HEK293 (cell line): Measurements from ENCODE around the gene POMT2.

Experiments
- BCL11B ChIP-seq: fragments of 450-650 bp; formaldehyde crosslinking; IDR thresholded peaks from 2 replicates; pipeline ENCODE4 v1.5.1; 2016; ENCODE audit warnings: low read depth, missing biosample characterization, missing genetic modification characterization
- EGR2 ChIP-seq: fragments of 450-650 bp; formaldehyde crosslinking; IDR thresholded peaks from 2 replicates; pipeline ENCODE4 v1.5.1; 2016; ENCODE audit warnings: low read depth, missing biosample characterization, missing genetic modification characterization
- FEZF1 ChIP-seq: fragments of 450-650 bp; formaldehyde crosslinking; IDR thresholded peaks from 2 replicates; pipeline ENCODE4 v1.5.1; 2016; ENCODE audit warnings: missing biosample characterization, missing genetic modification characterization
- KLF1 ChIP-seq: fragments of 450-650 bp; formaldehyde crosslinking; IDR thresholded peaks from 2 replicates; pipeline ENCODE4 v1.5.1; 2016; ENCODE audit warnings: missing biosample characterization, missing genetic modification characterization
- OSR2 ChIP-seq: fragments of 450-650 bp; formaldehyde crosslinking; IDR thresholded peaks from 2 replicates; pipeline ENCODE4 v1.5.1; 2016; ENCODE audit warnings: missing biosample characterization, missing genetic modification characterization
- SCRT2 ChIP-seq: fragments of 450-650 bp; formaldehyde crosslinking; IDR thresholded peaks from 2 replicates; pipeline ENCODE4 v1.5.1; 2016; ENCODE audit warnings: missing biosample characterization, missing genetic modification characterization
- SETDB1 ChIP-seq: IDR thresholded peaks from one replicate; pipeline ENCODE4 v1.6.1; 2017; ENCODE audit warnings: mild to moderate bottlenecking, low read length, moderate library complexity, mixed read lengths; ENCODE audit not compliant: insufficient read length
- WT1 ChIP-seq: fragments of 450-650 bp; formaldehyde crosslinking; IDR thresholded peaks from 2 replicates; pipeline ENCODE4 v1.5.1; 2016; ENCODE audit warnings: missing biosample characterization, missing genetic modification characterization
- ZBTB1 ChIP-seq: fragments of 450-650 bp; formaldehyde crosslinking; IDR thresholded peaks from 2 replicates; pipeline ENCODE4 v1.5.1; 2016; ENCODE audit warnings: missing biosample characterization, missing genetic modification characterization
- ZBTB7A ChIP-seq: fragments of 450-650 bp; formaldehyde crosslinking; IDR thresholded peaks from 2 replicates; pipeline ENCODE4 v1.5.1; 2016; ENCODE audit warnings: low read depth, missing biosample characterization, missing genetic modification characterization
- ZNF169 ChIP-seq: fragments of 450-650 bp; formaldehyde crosslinking; IDR thresholded peaks from 2 replicates; pipeline ENCODE4 v1.5.1; 2016; ENCODE audit warnings: missing biosample characterization, missing genetic modification characterization
- ZNF223 ChIP-seq: fragments of 450-650 bp; formaldehyde crosslinking; IDR thresholded peaks from 2 replicates; pipeline ENCODE4 v1.5.1; 2016; ENCODE audit warnings: missing biosample characterization, missing genetic modification characterization
- ZNF366 ChIP-seq: fragments of 450-650 bp; formaldehyde crosslinking; conservative IDR thresholded peaks from 2 replicates; pipeline ENCODE4 v1.5.1; 2016; ENCODE audit warnings: missing biosample characterization, missing genetic modification characterization
- ZNF521 ChIP-seq: fragments of 450-650 bp; formaldehyde crosslinking; IDR thresholded peaks from 2 replicates; pipeline ENCODE4 v1.5.1; 2017; ENCODE audit warnings: missing biosample characterization, mild to moderate bottlenecking, missing genetic modification characterization
- ZNF629 ChIP-seq: fragments of 450-650 bp; formaldehyde crosslinking; IDR thresholded peaks from 2 replicates; pipeline ENCODE4 v1.5.1; 2017; ENCODE audit warnings: missing biosample characterization, missing genetic modification characterization
- ZNF658 ChIP-seq: fragments of 450-650 bp; formaldehyde crosslinking; IDR thresholded peaks from 2 replicates; pipeline ENCODE4; 2016; ENCODE audit warnings: missing biosample characterization, missing genetic modification characterization
- ZNF660 ChIP-seq: fragments of 450-650 bp; IDR thresholded peaks from 2 replicates; pipeline ENCODE4 v1.5.1; 2018; ENCODE audit warnings: missing biosample characterization, mild to moderate bottlenecking, missing genetic modification characterization
- ZNF76 ChIP-seq: fragments of 450-650 bp; formaldehyde crosslinking; IDR thresholded peaks from 2 replicates; pipeline ENCODE4; 2016; ENCODE audit warnings: low read depth, missing biosample characterization, missing genetic modification characterization, borderline replicate concordance
- ZXDB ChIP-seq: fragments of 450-650 bp; formaldehyde crosslinking; IDR thresholded peaks from 2 replicates; pipeline ENCODE4 v1.5.1; 2016; ENCODE audit warnings: missing biosample characterization, missing genetic modification characterization
- TF ChIP-seq, protein P1 (sequence below): fragments of 450-650 bp; formaldehyde crosslinking; optimal IDR thresholded peaks from 2 replicates; pipeline ENCODE3; 2016; ENCODE audit warnings: missing biosample characterization, mild to moderate bottlenecking, missing genetic modification characterization
- TF ChIP-seq, protein P2 (sequence below): fragments of 450-650 bp; formaldehyde crosslinking; IDR thresholded peaks from 2 replicates; pipeline ENCODE4 v1.5.1; 2016; ENCODE audit warnings: missing biosample characterization, missing genetic modification characterization
- TF ChIP-seq, protein P3 (sequence below): fragments of 450-650 bp; formaldehyde crosslinking; IDR thresholded peaks from 2 replicates; pipeline ENCODE4 v1.5.1; 2016; ENCODE audit warnings: missing biosample characterization, missing genetic modification characterization
- TF ChIP-seq, protein P4 (sequence below): fragments of 450-650 bp; formaldehyde crosslinking; IDR thresholded peaks from 2 replicates; pipeline ENCODE4 v1.5.1; 2016; ENCODE audit warnings: missing biosample characterization, missing genetic modification characterization
- TF ChIP-seq, protein P5 (sequence below): fragments of 450-650 bp; formaldehyde crosslinking; IDR thresholded peaks from 2 replicates; pipeline ENCODE4 v1.5.1; 2017; ENCODE audit warnings: missing biosample characterization, missing genetic modification characterization
- TF ChIP-seq, protein P6 (sequence below): fragments of 450-650 bp; formaldehyde crosslinking; IDR thresholded peaks from 2 replicates; pipeline ENCODE4 v1.5.1; 2016; ENCODE audit warnings: missing biosample characterization, missing genetic modification characterization, low read depth

The POMT2 gene

DNA sequence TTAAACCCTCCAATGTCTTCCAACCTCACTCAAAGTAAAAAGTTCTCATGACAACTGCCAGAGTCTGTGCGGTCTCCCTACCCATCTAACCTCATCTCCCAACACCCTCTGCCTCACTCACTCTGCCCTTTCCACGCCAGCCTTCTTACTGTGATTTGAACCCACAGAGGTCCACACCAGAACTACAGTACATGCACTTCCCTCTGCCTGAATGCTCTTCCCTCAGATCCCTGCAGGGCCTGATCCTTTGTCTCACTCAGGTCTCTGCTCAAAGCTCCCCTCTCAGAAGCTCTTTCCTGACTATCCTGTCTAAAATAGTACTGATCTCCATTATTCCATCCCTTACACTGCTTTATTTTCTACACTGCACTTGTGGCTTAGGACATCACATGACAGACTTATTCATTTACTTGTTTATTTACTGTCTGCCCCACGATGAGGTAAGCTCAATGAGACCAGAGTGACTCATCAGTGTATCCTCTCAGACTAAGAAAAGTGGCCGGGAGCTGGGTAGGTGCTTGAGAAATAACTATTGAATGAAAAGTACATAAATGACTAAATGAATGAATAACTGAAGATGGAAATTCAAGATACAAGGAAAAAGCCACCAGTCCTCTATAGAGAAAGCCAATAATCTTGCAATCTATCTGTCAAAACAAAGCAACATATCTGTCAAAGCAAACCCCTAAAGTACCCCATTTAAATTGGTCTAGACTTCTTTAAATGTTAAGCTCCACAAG is 17.1 kb downstream of the POMT2 start (continued):
- TF ChIP-seq, protein P1, sequence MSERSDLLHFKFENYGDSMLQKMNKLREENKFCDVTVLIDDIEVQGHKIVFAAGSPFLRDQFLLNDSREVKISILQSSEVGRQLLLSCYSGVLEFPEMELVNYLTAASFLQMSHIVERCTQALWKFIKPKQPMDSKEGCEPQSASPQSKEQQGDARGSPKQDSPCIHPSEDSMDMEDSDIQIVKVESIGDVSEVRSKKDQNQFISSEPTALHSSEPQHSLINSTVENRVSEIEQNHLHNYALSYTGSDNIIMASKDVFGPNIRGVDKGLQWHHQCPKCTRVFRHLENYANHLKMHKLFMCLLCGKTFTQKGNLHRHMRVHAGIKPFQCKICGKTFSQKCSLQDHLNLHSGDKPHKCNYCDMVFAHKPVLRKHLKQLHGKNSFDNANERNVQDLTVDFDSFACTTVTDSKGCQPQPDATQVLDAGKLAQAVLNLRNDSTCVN (tag by site-specific recombination), result no peak
- TF ChIP-seq BCL11B (tag by site-specific recombination) (no peak), ZNF521 (no peak), ZNF76 (tag by site-specific recombination) (no peak), EGR2 (tag by site-specific recombination) (no peak), ZNF629 (tag by site-specific recombination) (peak; percentile 87), ZXDB (tag by site-specific recombination) (peak; percentile 51; the same call in 1 of the 2 replicates), OSR2 (tag by site-specific recombination) (peak; percentile 70), ZNF223 (no peak), ZBTB1 (tag by site-specific recombination) (no peak), SETDB1 (no peak), ZNF658 (tag by site-specific recombination) (no peak), ZNF660 (peak; percentile 80), ZNF169 (tag by site-specific recombination) (no peak), FEZF1 (tag by site-specific recombination) (peak; percentile 49), WT1 (tag by site-specific recombination) (peak; percentile 66; the same call in 1 of the 2 replicates), ZNF366 (tag by site-specific recombination) (peak; percentile 89), ZBTB7A (no peak), KLF1 (tag by site-specific recombination) (no peak), SCRT2 (tag by site-specific recombination) (peak; percentile 97)
- TF ChIP-seq, protein P2, sequence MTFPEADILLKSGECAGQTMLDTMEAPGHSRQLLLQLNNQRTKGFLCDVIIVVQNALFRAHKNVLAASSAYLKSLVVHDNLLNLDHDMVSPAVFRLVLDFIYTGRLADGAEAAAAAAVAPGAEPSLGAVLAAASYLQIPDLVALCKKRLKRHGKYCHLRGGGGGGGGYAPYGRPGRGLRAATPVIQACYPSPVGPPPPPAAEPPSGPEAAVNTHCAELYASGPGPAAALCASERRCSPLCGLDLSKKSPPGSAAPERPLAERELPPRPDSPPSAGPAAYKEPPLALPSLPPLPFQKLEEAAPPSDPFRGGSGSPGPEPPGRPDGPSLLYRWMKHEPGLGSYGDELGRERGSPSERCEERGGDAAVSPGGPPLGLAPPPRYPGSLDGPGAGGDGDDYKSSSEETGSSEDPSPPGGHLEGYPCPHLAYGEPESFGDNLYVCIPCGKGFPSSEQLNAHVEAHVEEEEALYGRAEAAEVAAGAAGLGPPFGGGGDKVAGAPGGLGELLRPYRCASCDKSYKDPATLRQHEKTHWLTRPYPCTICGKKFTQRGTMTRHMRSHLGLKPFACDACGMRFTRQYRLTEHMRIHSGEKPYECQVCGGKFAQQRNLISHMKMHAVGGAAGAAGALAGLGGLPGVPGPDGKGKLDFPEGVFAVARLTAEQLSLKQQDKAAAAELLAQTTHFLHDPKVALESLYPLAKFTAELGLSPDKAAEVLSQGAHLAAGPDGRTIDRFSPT, result peak; percentile 89
- TF ChIP-seq, protein P3, sequence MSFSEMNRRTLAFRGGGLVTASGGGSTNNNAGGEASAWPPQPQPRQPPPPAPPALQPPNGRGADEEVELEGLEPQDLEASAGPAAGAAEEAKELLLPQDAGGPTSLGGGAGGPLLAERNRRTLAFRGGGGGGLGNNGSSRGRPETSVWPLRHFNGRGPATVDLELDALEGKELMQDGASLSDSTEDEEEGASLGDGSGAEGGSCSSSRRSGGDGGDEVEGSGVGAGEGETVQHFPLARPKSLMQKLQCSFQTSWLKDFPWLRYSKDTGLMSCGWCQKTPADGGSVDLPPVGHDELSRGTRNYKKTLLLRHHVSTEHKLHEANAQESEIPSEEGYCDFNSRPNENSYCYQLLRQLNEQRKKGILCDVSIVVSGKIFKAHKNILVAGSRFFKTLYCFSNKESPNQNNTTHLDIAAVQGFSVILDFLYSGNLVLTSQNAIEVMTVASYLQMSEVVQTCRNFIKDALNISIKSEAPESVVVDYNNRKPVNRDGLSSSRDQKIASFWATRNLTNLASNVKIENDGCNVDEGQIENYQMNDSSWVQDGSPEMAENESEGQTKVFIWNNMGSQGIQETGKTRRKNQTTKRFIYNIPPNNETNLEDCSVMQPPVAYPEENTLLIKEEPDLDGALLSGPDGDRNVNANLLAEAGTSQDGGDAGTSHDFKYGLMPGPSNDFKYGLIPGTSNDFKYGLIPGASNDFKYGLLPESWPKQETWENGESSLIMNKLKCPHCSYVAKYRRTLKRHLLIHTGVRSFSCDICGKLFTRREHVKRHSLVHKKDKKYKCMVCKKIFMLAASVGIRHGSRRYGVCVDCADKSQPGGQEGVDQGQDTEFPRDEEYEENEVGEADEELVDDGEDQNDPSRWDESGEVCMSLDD (tag by site-specific recombination), result no peak
- TF ChIP-seq, protein P4, sequence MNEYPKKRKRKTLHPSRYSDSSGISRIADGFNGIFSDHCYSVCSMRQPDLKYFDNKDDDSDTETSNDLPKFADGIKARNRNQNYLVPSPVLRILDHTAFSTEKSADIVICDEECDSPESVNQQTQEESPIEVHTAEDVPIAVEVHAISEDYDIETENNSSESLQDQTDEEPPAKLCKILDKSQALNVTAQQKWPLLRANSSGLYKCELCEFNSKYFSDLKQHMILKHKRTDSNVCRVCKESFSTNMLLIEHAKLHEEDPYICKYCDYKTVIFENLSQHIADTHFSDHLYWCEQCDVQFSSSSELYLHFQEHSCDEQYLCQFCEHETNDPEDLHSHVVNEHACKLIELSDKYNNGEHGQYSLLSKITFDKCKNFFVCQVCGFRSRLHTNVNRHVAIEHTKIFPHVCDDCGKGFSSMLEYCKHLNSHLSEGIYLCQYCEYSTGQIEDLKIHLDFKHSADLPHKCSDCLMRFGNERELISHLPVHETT (tag by site-specific recombination), result peak; percentile 55; the same call in 1 of the 2 replicates
- TF ChIP-seq, protein P5, sequence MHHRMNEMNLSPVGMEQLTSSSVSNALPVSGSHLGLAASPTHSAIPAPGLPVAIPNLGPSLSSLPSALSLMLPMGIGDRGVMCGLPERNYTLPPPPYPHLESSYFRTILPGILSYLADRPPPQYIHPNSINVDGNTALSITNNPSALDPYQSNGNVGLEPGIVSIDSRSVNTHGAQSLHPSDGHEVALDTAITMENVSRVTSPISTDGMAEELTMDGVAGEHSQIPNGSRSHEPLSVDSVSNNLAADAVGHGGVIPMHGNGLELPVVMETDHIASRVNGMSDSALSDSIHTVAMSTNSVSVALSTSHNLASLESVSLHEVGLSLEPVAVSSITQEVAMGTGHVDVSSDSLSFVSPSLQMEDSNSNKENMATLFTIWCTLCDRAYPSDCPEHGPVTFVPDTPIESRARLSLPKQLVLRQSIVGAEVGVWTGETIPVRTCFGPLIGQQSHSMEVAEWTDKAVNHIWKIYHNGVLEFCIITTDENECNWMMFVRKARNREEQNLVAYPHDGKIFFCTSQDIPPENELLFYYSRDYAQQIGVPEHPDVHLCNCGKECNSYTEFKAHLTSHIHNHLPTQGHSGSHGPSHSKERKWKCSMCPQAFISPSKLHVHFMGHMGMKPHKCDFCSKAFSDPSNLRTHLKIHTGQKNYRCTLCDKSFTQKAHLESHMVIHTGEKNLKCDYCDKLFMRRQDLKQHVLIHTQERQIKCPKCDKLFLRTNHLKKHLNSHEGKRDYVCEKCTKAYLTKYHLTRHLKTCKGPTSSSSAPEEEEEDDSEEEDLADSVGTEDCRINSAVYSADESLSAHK (tag by site-specific recombination), result no peak
- TF ChIP-seq, protein P6, sequence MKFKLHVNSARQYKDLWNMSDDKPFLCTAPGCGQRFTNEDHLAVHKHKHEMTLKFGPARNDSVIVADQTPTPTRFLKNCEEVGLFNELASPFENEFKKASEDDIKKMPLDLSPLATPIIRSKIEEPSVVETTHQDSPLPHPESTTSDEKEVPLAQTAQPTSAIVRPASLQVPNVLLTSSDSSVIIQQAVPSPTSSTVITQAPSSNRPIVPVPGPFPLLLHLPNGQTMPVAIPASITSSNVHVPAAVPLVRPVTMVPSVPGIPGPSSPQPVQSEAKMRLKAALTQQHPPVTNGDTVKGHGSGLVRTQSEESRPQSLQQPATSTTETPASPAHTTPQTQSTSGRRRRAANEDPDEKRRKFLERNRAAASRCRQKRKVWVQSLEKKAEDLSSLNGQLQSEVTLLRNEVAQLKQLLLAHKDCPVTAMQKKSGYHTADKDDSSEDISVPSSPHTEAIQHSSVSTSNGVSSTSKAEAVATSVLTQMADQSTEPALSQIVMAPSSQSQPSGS, result peak; percentile 66
